ENCODE results near the gene SMCR8.
"Not testable (repeated sequence)": the region's sequence is repeated elsewhere in the genome, so short reads cannot be mapped to it uniquely, and the experiment has no call there.

The SMCR8 gene

GRCh38 chr17:18318771-18319450, 3.8 kb downstream of the SMCR8 start:
- no peak for DNase-seq

- peak in 3 of 56 donors; percentile 6 to 24 (median 7) for DNase-seq
Observed at GRCh38 chr17:18319604-18320256, 4.6 kb downstream of the SMCR8 start.

- DNase-seq = no peak
Observed at GRCh38 chr17:18320301-18320700, 5.2 kb downstream of the SMCR8 start.

GRCh38 chr17:18321309-18321708, 6.2 kb downstream of the SMCR8 start:
- no peak for DNase-seq

- DNase-seq = no peak
Observed at GRCh38 chr17:18322522-18322921, 7.4 kb downstream of the SMCR8 start.

GRCh38 chr17:18323007-18323406, 7.9 kb downstream of the SMCR8 start:
- no peak for DNase-seq

- no peak for DNase-seq
Observed at GRCh38 chr17:18323507-18324139, 8.5 kb downstream of the SMCR8 start.

GRCh38 chr17:18324140-18325050, 9.3 kb downstream of the SMCR8 start:
- DNase-seq = no peak

GRCh38 chr17:18326039-18326438, 10.9 kb downstream of the SMCR8 start:
- no peak for DNase-seq

GRCh38 chr17:18326572-18326971, 11.5 kb downstream of the SMCR8 start:
- no peak for DNase-seq

- DNase-seq = no peak
Observed at GRCh38 chr17:18327093-18327492, 12.0 kb downstream of the SMCR8 start.

GRCh38 chr17:18327556-18327955, 12.5 kb downstream of the SMCR8 start:
- peak in 1 of 56 donors; percentile 19 for DNase-seq

- DNase-seq = no peak
Observed at GRCh38 chr17:18328643-18329204, 13.6 kb downstream of the SMCR8 start.

GRCh38 chr17:18331879-18332278, 16.8 kb downstream of the SMCR8 start:
- no peak for DNase-seq

GRCh38 chr17:18332909-18333489, 17.9 kb downstream of the SMCR8 start:
- DNase-seq = no peak

GRCh38 chr17:18338158-18338557, 23.1 kb downstream of the SMCR8 start:
- DNase-seq = not testable (repeated sequence)

GRCh38 chr17:18339933-18340332, 24.8 kb downstream of the SMCR8 start:
- no peak for DNase-seq

- no peak for DNase-seq
Observed at GRCh38 chr17:18344021-18344420, 28.9 kb downstream of the SMCR8 start.

GRCh38 chr17:18353541-18353940, 38.4 kb downstream of the SMCR8 start:
- DNase-seq = no peak

- peak in 7 of 56 donors; percentile 4 to 35 (median 5) for DNase-seq
Observed at GRCh38 chr17:18356624-18357023, 41.5 kb downstream of the SMCR8 start.

GRCh38 chr17:18360518-18360917, 45.4 kb downstream of the SMCR8 start:
- no peak for DNase-seq
